Kidney capillary endothelial cell (primary cell): ENCODE results near the gene RAB3IL1.
A peak's percentile ranks its signal among the peaks of the same experiment; 100 is the strongest.

Source experiments
- DNase-seq: peaks from one replicate; pipeline ENCODE4 v3.0.0-alpha.2; 2018; ENCODE audit warnings: low spot score

RAB3IL1 gene

GRCh38 chr11:61905067-61905696 is 12.2 kb downstream of the RAB3IL1 start:
- no peak for DNase-seq

GRCh38 chr11:61904539-61905048 is 12.8 kb downstream of the RAB3IL1 start:
- no peak for DNase-seq

GRCh38 chr11:61903845-61904244 is 13.5 kb downstream of the RAB3IL1 start:
- no peak for DNase-seq

- DNase-seq, result no peak
Measured at GRCh38 chr11:61902313-61902712, 15.1 kb downstream of the RAB3IL1 start.

GRCh38 chr11:61901397-61901796 is 16.0 kb downstream of the RAB3IL1 start:
- DNase-seq, result no peak

- DNase-seq, result no peak
Measured at GRCh38 chr11:61900251-61900650, 17.1 kb downstream of the RAB3IL1 start.

- peak; percentile 62 for DNase-seq
Measured at GRCh38 chr11:61899146-61899841, 18.1 kb downstream of the RAB3IL1 start.

- no peak for DNase-seq
Measured at GRCh38 chr11:61898247-61898582, 19.2 kb downstream of the RAB3IL1 start.

GRCh38 chr11:61897387-61898246 is 19.7 kb downstream of the RAB3IL1 start:
- peak; percentile 44 for DNase-seq

- DNase-seq, result no peak
Measured at GRCh38 chr11:61896665-61897386, 20.5 kb downstream of the RAB3IL1 start.

- no peak for DNase-seq
Measured at GRCh38 chr11:61895718-61896059, 21.7 kb downstream of the RAB3IL1 start.

- DNase-seq, result no peak
Measured at GRCh38 chr11:61895046-61895717, 22.2 kb downstream of the RAB3IL1 start.

- no peak for DNase-seq
Measured at GRCh38 chr11:61893981-61894380, 23.4 kb downstream of the RAB3IL1 start.

- DNase-seq, result no peak
Measured at GRCh38 chr11:61892085-61892370, 25.3 kb downstream of the RAB3IL1 start.

- peak; percentile 44 for DNase-seq
Measured at GRCh38 chr11:61891331-61892084, 25.9 kb downstream of the RAB3IL1 start, which contains the start of gene FADS3. FADS3 (minus strand) TSS chr11:61891545; CDS start chr11:61891381, 164 bp downstream.

GRCh38 chr11:61890529-61891330 is 26.6 kb downstream of the RAB3IL1 start:
- peak; percentile 81 for DNase-seq

- DNase-seq, result no peak
Measured at GRCh38 chr11:61889831-61890230, 27.5 kb downstream of the RAB3IL1 start.

GRCh38 chr11:61888590-61888989 is 28.8 kb downstream of the RAB3IL1 start:
- no peak for DNase-seq

GRCh38 chr11:61887839-61888494 is 29.4 kb downstream of the RAB3IL1 start:
- DNase-seq, result peak; percentile 82

GRCh38 chr11:61886643-61887042 is 30.7 kb downstream of the RAB3IL1 start:
- DNase-seq, result no peak
